Ishikawa (cell line): ENCODE measurements around the gene ABHD2.

Experiments used
- CREB1 ChIP-seq: IDR thresholded peaks from 2 replicates; pipeline ENCODE4 v1.6.1; 2012; ENCODE audit warnings: low read depth
- EGR1 ChIP-seq: IDR thresholded peaks from 2 replicates; pipeline ENCODE4 v1.6.1; 2012
- EP300 ChIP-seq: IDR thresholded peaks from 2 replicates; pipeline ENCODE4 v1.6.1; 2012; ENCODE audit warnings: borderline replicate concordance
- FOXM1 ChIP-seq: IDR thresholded peaks from 2 replicates; pipeline ENCODE4 v1.6.1; 2012; ENCODE audit warnings: low read depth, borderline replicate concordance
- NFIC ChIP-seq: IDR thresholded peaks from 2 replicates; pipeline ENCODE4 v1.6.1; 2012
- RAD21 ChIP-seq: IDR thresholded peaks from 2 replicates; pipeline ENCODE4 v1.6.1; 2012; ENCODE audit warnings: low read depth
- TAF1 ChIP-seq: IDR thresholded peaks from 2 replicates; pipeline ENCODE4 v1.6.1; 2012; ENCODE audit warnings: low read depth, mild to moderate bottlenecking
- TCF12 ChIP-seq: IDR thresholded peaks from 2 replicates; pipeline ENCODE4 v1.6.1; 2012; ENCODE audit warnings: low read depth
- TEAD4 ChIP-seq: IDR thresholded peaks from 2 replicates; pipeline ENCODE4 v1.6.1; 2012
- YY1 ChIP-seq: IDR thresholded peaks from 2 replicates; pipeline ENCODE4 v1.6.1; 2012; ENCODE audit warnings: low read depth
- ZBTB7A ChIP-seq: IDR thresholded peaks from 2 replicates; pipeline ENCODE4 v1.6.1; 2012; ENCODE audit warnings: low read depth
- TF ChIP-seq, protein P1 (sequence below): IDR thresholded peaks from 2 replicates; pipeline ENCODE4 v1.6.1; 2012; ENCODE audit warnings: low read depth, mild to moderate bottlenecking
- TF ChIP-seq, protein P2 (sequence below): IDR thresholded peaks from 2 replicates; pipeline ENCODE4 v1.6.1; 2012
- TF ChIP-seq, protein P3 (sequence below): IDR thresholded peaks from 2 replicates; pipeline ENCODE4 v1.6.1; 2012

- TF ChIP-seq EGR1 (no peak), CREB1 (no peak), EP300 (no peak), TEAD4 (no peak), RAD21 (no peak), TCF12 (no peak), FOXM1 (no peak), YY1 (no peak), TAF1 (no peak), ZBTB7A (no peak), NFIC (no peak)
- TF ChIP-seq, protein P1, sequence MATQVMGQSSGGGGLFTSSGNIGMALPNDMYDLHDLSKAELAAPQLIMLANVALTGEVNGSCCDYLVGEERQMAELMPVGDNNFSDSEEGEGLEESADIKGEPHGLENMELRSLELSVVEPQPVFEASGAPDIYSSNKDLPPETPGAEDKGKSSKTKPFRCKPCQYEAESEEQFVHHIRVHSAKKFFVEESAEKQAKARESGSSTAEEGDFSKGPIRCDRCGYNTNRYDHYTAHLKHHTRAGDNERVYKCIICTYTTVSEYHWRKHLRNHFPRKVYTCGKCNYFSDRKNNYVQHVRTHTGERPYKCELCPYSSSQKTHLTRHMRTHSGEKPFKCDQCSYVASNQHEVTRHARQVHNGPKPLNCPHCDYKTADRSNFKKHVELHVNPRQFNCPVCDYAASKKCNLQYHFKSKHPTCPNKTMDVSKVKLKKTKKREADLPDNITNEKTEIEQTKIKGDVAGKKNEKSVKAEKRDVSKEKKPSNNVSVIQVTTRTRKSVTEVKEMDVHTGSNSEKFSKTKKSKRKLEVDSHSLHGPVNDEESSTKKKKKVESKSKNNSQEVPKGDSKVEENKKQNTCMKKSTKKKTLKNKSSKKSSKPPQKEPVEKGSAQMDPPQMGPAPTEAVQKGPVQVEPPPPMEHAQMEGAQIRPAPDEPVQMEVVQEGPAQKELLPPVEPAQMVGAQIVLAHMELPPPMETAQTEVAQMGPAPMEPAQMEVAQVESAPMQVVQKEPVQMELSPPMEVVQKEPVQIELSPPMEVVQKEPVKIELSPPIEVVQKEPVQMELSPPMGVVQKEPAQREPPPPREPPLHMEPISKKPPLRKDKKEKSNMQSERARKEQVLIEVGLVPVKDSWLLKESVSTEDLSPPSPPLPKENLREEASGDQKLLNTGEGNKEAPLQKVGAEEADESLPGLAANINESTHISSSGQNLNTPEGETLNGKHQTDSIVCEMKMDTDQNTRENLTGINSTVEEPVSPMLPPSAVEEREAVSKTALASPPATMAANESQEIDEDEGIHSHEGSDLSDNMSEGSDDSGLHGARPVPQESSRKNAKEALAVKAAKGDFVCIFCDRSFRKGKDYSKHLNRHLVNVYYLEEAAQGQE: no peak
- TF ChIP-seq, protein P2, sequence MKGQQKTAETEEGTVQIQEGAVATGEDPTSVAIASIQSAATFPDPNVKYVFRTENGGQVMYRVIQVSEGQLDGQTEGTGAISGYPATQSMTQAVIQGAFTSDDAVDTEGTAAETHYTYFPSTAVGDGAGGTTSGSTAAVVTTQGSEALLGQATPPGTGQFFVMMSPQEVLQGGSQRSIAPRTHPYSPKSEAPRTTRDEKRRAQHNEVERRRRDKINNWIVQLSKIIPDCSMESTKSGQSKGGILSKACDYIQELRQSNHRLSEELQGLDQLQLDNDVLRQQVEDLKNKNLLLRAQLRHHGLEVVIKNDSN: no peak
- TF ChIP-seq, protein P3, sequence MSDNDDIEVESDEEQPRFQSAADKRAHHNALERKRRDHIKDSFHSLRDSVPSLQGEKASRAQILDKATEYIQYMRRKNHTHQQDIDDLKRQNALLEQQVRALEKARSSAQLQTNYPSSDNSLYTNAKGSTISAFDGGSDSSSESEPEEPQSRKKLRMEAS: no peak
These were observed 13.7 kb upstream of the ABHD2 start for GRCh38 chr15:89074402-89075012.
